Esophagus muscularis mucosa (tissue), 3 donors: ENCODE results near the gene CYP2W1.

Experiments
- CTCF ChIP-seq, 3 experiments: fragments of 200-600 bp in 2 of 3; fragments of 450-650 bp in 1 of 3; sonication (generic) in 2 of 3; IDR thresholded peaks; one replicate each; pipeline ENCODE4 v1.5.1; 2017 to 2019; ENCODE audit warnings: antibody characterized with exemption in 3 of 3, mild to moderate bottlenecking in 2 of 3, moderate library complexity in 1 of 3
- EP300 ChIP-seq: sonication (generic); formaldehyde crosslinking; IDR thresholded peaks from one replicate; pipeline ENCODE4 v1.6.1; 2017; ENCODE audit warnings: antibody characterized with exemption

- TF ChIP-seq CTCF (IDR thresholded peaks at IDR 0.05) (no peak), EP300 (no peak)
Measured at GRCh38 chr7:1012716-1013095, 29.7 kb downstream of the CYP2W1 start.
